Adrenal gland (tissue), 12 donors: ENCODE measurements around the gene DCAF11. TPM values are rescaled to one million over a fixed set of nuclear protein-coding genes. Genes with fewer than 3 reads are reported as not detected.
"Not testable (repeated sequence)": the region's sequence is repeated elsewhere in the genome, so short reads cannot be mapped to it uniquely, and the experiment has no call there.

Experiments used
- DNase-seq, 7 donors: peaks; one replicate each; pipeline ENCODE4 v3.0.0-alpha.2; 2019 to 2020
- H3K27ac ChIP-seq, 5 donors: fragments of 200-600 bp; sonication (generic) in 4 of 5; 1 replicate in 3 of 5; 2 replicates in 2 of 5; pipeline versions ENCODE4 v1.5.1 to v1.8.0; 2016 to 2020; ENCODE audit warnings: mild to moderate bottlenecking in 1 of 5
- H3K27me3 ChIP-seq: fragments of 200-600 bp; 2 replicates; pipeline ENCODE4 v1.8.0; 2021
- H3K36me3 ChIP-seq, 2 donors: fragments of 200-600 bp; replicated peaks in 1 of 2; 1 replicate in 1 of 2; 2 replicates in 1 of 2; pipeline versions ENCODE4 v1.5.1 to v1.8.0; 2018 to 2022
- H3K4me1 ChIP-seq, 2 donors: fragments of 200-600 bp; replicated peaks in 1 of 2; 1 replicate in 1 of 2; 2 replicates in 1 of 2; pipeline versions ENCODE4 v1.5.1 to v1.8.0; 2018 to 2021
- H3K4me3 ChIP-seq, 4 donors: fragments of 200-600 bp; sonication (generic) in 3 of 4; one replicate each; pipeline ENCODE4 v1.5.1; 2016 to 2018
- H3K9me3 ChIP-seq, 3 donors: fragments of 200-600 bp; sonication (generic) in 1 of 3; replicated peaks in 1 of 3; 1 replicate in 2 of 3; 2 replicates in 1 of 3; pipeline versions ENCODE4 v1.5.1 to v1.8.0; 2016 to 2021
- POLR2A ChIP-seq, 2 donors: fragments of 450-650 bp; IDR thresholded peaks; one replicate each; pipeline ENCODE4 v1.6.1; 2017; ENCODE audit warnings: antibody characterized with exemption in 2 of 2, mild to moderate bottlenecking in 2 of 2, moderate library complexity in 1 of 2
- WGBS, 4 donors: extraction: QIAGEN DNeasy Blood & Tissue Kit in 2 of 4; methylation state at CpG; one replicate each; pipeline versions ENCODE4 v1.1.5 to v1.1.7; 2013 to 2017; 5-methylcytosine and 5-hydroxymethylcytosine counted together
- intact Hi-C, 2 donors: fragments of 100-400 bp; cut with DNase I; formaldehyde crosslinking; loops; one replicate each; pipeline versions ENCODE4 v1.14.1 to v1.15.0; 2022 to 2023
- polyA plus RNA-seq, 3 donors: library from polyadenylated mRNA; stranded (reverse); fragments of 200-250 nt in 2 of 3; fragments of 350-450 nt in 1 of 3; fragmentation: Illumina TruSeq in 1 of 3; extraction: RNeasy Lipid Tissue Mini Kit (QIAGEN cat#74804) in 1 of 3; gene quantifications; one replicate each; pipeline ENCODE4 v1.2.3, GENCODE V29; 2013 to 2014
- total RNA-seq, 9 donors: library from RNA; depleted of rRNA in 4 of 9; stranded (reverse); fragments of >200 nt in 4 of 9; fragments of 120-200 nt in 1 of 9; fragmentation: NEBNext Ultra II Directional in 1 of 9; extraction: Animal tissue kit (Norgen Biotek cat#: 25700) in 1 of 9; gene quantifications; one replicate each; pipeline versions ENCODE4 v1.1.0 to v1.2.4, GENCODE V29; 2013 to 2023
- TF ChIP-seq, protein P1 (sequence below), 6 experiments: fragments of 450-650 bp in 4 of 6; fragments of 200-600 bp in 2 of 6; sonication (generic) in 1 of 6; IDR thresholded peaks; 1 replicate in 5 of 6; 2 replicates in 1 of 6; pipeline versions ENCODE4 v1.5.1 to v1.8.0; 2016 to 2021; ENCODE audit warnings: antibody characterized with exemption in 6 of 6, mild to moderate bottlenecking in 2 of 6, moderate library complexity in 1 of 6
- donor health status: healthy with polysubstance abuse.
- donor health status: Bipolar disorder and iron deficiency.
- donor health status: DM: yes; HTN: yes; CAD: no.
- donor health status: DM: no; HTN: no; CAD: no.
- donor health status: DM: no; HTN: no; CAD: no.
- donor health status: DM: yes; HTN: yes; CAD: no.

Gene DCAF11
- total and polyA plus RNA-seq, 12 donors, result 40.4 to 401 (median 120) TPM

DNA sequence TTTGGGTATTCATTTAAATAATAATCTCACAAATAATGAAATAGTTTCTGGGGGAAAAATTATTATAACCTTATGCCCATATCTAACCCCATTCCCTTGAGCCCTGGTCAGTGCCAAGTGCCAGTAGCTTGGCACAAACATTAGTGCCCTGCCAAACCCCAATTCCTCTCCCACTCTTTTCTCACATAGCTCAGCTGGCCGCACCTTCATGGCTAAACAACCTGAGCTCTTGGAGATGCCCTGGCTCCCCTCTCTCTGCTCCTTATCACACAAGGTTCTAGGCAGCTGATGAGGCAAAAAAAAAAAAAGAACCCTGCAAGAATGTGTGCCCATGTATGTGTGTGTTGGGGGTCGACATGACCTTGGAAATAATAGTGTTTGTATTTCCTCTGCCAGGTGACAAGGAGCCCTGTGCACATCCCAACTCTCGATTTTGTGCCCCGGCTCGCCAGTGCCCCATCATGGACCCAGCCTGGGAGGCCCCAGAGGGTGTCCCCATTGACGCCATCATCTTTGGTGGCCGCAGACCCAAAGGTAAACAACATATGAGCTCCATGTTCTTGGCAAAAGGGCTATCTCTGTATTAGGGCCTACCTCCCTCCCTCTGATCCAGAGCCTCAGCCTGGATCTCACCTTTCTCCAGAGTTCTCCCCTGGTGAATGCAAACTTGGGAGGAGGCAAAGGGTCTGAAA lies 12.1 kb upstream of the DCAF11 start:
- DNase-seq, result no peak
- Histone ChIP-seq H3K4me3 (no peak overlapping the region), H3K9me3 (no peaks in the 10 kb centered on the region), H3K4me1 (peaks cover 0 to 8% of the 10 kb centered on the region in 2 donors), H3K36me3 (peaks cover 0 to 11% of the 10 kb centered on the region in 2 donors), H3K27ac (no peak overlapping the region), H3K27me3 (no peaks in the 10 kb centered on the region)
- WGBS, 4 donors, result 85 to 92% (median 89%) methylated on average over 4 to 7 of the region's 7 CpGs
- intact Hi-C loops, result no loop called here
- TF ChIP-seq, protein P1, sequence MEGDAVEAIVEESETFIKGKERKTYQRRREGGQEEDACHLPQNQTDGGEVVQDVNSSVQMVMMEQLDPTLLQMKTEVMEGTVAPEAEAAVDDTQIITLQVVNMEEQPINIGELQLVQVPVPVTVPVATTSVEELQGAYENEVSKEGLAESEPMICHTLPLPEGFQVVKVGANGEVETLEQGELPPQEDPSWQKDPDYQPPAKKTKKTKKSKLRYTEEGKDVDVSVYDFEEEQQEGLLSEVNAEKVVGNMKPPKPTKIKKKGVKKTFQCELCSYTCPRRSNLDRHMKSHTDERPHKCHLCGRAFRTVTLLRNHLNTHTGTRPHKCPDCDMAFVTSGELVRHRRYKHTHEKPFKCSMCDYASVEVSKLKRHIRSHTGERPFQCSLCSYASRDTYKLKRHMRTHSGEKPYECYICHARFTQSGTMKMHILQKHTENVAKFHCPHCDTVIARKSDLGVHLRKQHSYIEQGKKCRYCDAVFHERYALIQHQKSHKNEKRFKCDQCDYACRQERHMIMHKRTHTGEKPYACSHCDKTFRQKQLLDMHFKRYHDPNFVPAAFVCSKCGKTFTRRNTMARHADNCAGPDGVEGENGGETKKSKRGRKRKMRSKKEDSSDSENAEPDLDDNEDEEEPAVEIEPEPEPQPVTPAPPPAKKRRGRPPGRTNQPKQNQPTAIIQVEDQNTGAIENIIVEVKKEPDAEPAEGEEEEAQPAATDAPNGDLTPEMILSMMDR (IDR thresholded peaks at IDR 0.05), result no peak
- no peak for TF ChIP-seq POLR2A (IDR thresholded peaks at IDR 0.05)

DNA sequence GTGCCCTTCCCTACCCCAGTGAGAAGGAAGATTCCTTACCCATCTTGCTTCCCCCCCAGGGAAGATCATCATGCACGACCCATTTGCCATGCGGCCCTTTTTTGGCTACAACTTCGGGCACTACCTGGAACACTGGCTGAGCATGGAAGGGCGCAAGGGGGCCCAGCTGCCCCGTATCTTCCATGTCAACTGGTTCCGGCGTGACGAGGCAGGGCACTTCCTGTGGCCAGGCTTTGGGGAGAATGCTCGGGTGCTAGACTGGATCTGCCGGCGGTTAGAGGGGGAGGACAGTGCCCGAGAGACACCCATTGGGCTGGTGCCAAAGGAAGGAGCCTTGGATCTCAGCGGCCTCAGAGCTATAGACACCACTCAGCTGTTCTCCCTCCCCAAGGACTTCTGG lies 11.1 kb upstream of the DCAF11 start:
- no peak overlapping the region for H3K27ac ChIP-seq
- H3K4me1 ChIP-seq, result peaks cover 0 to 12% of the 10 kb centered on the region in 2 donors
- H3K9me3 ChIP-seq, result no peaks in the 10 kb centered on the region
- intact Hi-C loops, result no loop called here
- H3K4me3 ChIP-seq, result no peak overlapping the region
- 84 to 92% (median 86%) methylated on average over 7 to 13 of the region's 13 CpGs for WGBS, 4 donors
- peaks cover 0 to 4% of the 10 kb centered on the region in 2 donors for H3K36me3 ChIP-seq
- H3K27me3 ChIP-seq, result no peaks in the 10 kb centered on the region
- DNase-seq, result no peak
- TF ChIP-seq POLR2A (IDR thresholded peaks at IDR 0.05), result no peak
- TF ChIP-seq, protein P1 (IDR thresholded peaks at IDR 0.05), result no peak

DNA sequence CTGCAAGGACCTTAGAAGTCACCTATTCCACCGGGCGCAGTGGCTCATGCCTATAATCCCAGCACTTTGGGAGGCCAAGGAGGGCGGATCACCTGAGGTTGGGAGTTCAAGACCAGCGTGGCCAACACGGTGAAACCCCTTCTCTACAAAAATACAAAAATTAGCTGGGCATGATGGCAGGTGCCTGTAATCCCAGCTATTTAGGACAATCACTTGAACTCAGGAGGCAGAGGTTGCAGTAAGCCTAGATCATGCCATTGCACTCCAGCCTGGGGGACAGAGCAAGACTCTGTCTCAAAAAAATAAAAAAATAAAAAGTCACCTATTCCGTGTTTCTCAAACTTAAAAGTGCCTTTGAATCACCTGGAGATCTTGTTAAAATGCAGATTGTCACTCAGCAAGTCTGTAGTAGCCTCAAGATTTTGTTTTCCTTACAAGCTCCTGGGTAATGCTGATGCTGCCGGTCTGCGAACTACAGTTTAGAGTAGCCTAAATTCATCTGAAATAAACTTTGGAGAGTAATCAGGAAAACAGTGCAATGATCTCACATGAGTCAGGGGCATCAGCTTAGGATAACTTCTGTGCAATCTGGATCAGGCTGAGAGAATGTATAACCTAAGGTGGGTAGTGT lies 8.9 kb upstream of the DCAF11 start:
- H3K9me3 ChIP-seq, H3K27ac ChIP-seq, H3K27me3 ChIP-seq, intact Hi-C loops, H3K36me3 ChIP-seq, DNase-seq, H3K4me3 ChIP-seq: not testable (repeated sequence)
- H3K4me1 ChIP-seq, result peaks cover 0 to 20% of the 10 kb centered on the region in 2 donors
- 93 to 96% (median 95%) methylated on average over 8 of the region's 8 CpGs for WGBS, 4 donors

DNA sequence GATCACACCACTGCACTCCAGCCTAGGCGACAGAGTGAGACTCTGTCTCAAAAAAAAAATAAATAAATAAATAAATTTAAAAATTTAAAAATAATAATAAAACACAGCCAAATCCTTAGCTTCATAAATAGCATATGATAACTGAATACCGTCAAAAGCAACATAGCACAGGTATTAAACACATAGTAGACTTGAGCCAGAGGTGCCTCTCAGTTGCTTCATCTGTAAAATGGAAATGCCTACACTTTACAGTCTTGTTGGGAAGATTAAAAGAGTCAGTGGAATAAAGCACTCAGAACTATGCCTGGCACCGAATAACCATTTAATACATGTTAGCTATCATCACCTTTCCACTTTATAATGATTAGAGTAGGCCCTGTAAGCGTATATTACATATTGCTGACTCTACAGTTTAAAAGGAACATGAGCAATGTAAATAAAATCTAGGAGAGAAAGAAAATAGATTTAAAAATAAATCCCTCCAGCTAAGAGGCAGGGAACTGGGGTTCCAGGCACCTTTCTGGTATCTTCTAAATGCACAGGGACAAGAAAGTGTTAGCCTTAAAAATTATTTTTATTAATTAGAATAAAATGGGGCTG lies 7.8 kb upstream of the DCAF11 start:
- Histone ChIP-seq H3K9me3 (no peaks in the 10 kb centered on the region), H3K27ac (no peak overlapping the region), H3K27me3 (no peaks in the 10 kb centered on the region), H3K4me1 (peaks cover 0 to 20% of the 10 kb centered on the region in 2 donors), H3K4me3 (no peak overlapping the region), H3K36me3 (no peaks in the 10 kb centered on the region)
- TF ChIP-seq, protein P1 (IDR thresholded peaks at IDR 0.05), result no peak
- no peak for TF ChIP-seq POLR2A (IDR thresholded peaks at IDR 0.05)
- intact Hi-C loops, result no loop called here
- WGBS, 4 donors, result 91 to 94% (median 92%) methylated on average over 4 of the region's 4 CpGs
- DNase-seq, result no peak
